HG03025 (cell line): ENCODE measurements around the gene GLDC.

Experiments
- ATAC-seq: cut with Tn5 transposase; IDR thresholded peaks from one replicate; pipeline ENCODE4 v1.9.1; 2021; ENCODE audit warnings: mild to moderate bottlenecking, moderate library complexity; ENCODE audit not compliant: unreplicated experiment, low FRiP score

Gene GLDC

GRCh38 chr9:6525326-6526045, 120.0 kb downstream of the GLDC start:
- ATAC-seq = no peak

- no peak for ATAC-seq
Measured at GRCh38 chr9:6522263-6522662, 123.3 kb downstream of the GLDC start.

GRCh38 chr9:6512085-6512657, 133.4 kb downstream of the GLDC start:
- ATAC-seq = no peak

- no peak for ATAC-seq
Measured at GRCh38 chr9:6506571-6506970, 139.0 kb downstream of the GLDC start.

GRCh38 chr9:6502399-6502798, 143.1 kb downstream of the GLDC start:
- no peak for ATAC-seq

GRCh38 chr9:6501526-6502210, 143.9 kb downstream of the GLDC start:
- no peak for ATAC-seq

- ATAC-seq = no peak
Measured at GRCh38 chr9:6498982-6499381, 146.5 kb downstream of the GLDC start.

- no peak for ATAC-seq
Measured at GRCh38 chr9:6495466-6495865, 150.1 kb downstream of the GLDC start.

GRCh38 chr9:6490863-6491262, 154.7 kb downstream of the GLDC start:
- ATAC-seq = no peak

- no peak for ATAC-seq
Measured at GRCh38 chr9:6489099-6489498, 156.4 kb downstream of the GLDC start.

- no peak for ATAC-seq
Measured at GRCh38 chr9:6488395-6488794, 157.1 kb downstream of the GLDC start.

- no peak for ATAC-seq
Measured at GRCh38 chr9:6484210-6484609, 161.3 kb downstream of the GLDC start.
